HL-60 (cell line): ENCODE results near the gene BDH2.

Experiments
- DNase-seq, 2 experiments: peaks; one replicate each; pipeline ENCODE4 v3.0.0-alpha.2; 2010 to 2020; ENCODE audit warnings: low read depth in 1 of 2, low spot score in 1 of 2
- H3K27ac ChIP-seq: fragments of 250-450 bp; sonication (Bioruptor Pico); replicated peaks from 2 replicates; pipeline ENCODE4 v1.5.1; 2020; ENCODE audit warnings: mild to moderate bottlenecking, moderate library complexity
- H3K27me3 ChIP-seq: fragments of 250-450 bp; sonication (Bioruptor Pico); 2 replicates; pipeline ENCODE4 v1.5.1; 2021; ENCODE audit warnings: mild to moderate bottlenecking, moderate library complexity; ENCODE audit not compliant: insufficient read depth, poor library complexity, severe bottlenecking
- H3K4me3 ChIP-seq: replicated peaks from 2 replicates; pipeline ENCODE4 v1.5.1; 2011; ENCODE audit warnings: mild to moderate bottlenecking, control low read depth, low read length; ENCODE audit not compliant: insufficient read depth
- CTCF ChIP-seq: IDR thresholded peaks from one replicate; pipeline ENCODE4 v1.5.1; 2011; ENCODE audit warnings: low read length, control low read depth, inconsistent platforms; ENCODE audit not compliant: insufficient read depth
- GABPA ChIP-seq: IDR thresholded peaks from 2 replicates; pipeline ENCODE4 v1.6.1; 2012; ENCODE audit warnings: low read depth
- POLR2AphosphoS5 ChIP-seq: IDR thresholded peaks from 2 replicates; pipeline ENCODE4 v1.6.1; 2012; ENCODE audit warnings: low read depth
- SPI1 ChIP-seq: IDR thresholded peaks from 2 replicates; pipeline ENCODE4 v1.6.1; 2012; ENCODE audit warnings: low read depth, mild to moderate bottlenecking, borderline replicate concordance
- TF ChIP-seq, protein P1 (sequence below): IDR thresholded peaks from 2 replicates; pipeline ENCODE4 v1.6.1; 2012; ENCODE audit warnings: low read depth; ENCODE audit not compliant: insufficient replicate concordance

BDH2 gene

GRCh38 chr4:103123114-103123513 is 23.5 kb upstream of the BDH2 start:
- Histone ChIP-seq H3K4me3 (no peak overlapping the region), H3K27me3 (no peaks in the 10 kb centered on the region), H3K27ac (no peak overlapping the region)
- TF ChIP-seq, protein P1, sequence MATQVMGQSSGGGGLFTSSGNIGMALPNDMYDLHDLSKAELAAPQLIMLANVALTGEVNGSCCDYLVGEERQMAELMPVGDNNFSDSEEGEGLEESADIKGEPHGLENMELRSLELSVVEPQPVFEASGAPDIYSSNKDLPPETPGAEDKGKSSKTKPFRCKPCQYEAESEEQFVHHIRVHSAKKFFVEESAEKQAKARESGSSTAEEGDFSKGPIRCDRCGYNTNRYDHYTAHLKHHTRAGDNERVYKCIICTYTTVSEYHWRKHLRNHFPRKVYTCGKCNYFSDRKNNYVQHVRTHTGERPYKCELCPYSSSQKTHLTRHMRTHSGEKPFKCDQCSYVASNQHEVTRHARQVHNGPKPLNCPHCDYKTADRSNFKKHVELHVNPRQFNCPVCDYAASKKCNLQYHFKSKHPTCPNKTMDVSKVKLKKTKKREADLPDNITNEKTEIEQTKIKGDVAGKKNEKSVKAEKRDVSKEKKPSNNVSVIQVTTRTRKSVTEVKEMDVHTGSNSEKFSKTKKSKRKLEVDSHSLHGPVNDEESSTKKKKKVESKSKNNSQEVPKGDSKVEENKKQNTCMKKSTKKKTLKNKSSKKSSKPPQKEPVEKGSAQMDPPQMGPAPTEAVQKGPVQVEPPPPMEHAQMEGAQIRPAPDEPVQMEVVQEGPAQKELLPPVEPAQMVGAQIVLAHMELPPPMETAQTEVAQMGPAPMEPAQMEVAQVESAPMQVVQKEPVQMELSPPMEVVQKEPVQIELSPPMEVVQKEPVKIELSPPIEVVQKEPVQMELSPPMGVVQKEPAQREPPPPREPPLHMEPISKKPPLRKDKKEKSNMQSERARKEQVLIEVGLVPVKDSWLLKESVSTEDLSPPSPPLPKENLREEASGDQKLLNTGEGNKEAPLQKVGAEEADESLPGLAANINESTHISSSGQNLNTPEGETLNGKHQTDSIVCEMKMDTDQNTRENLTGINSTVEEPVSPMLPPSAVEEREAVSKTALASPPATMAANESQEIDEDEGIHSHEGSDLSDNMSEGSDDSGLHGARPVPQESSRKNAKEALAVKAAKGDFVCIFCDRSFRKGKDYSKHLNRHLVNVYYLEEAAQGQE: no peak
- no peak for TF ChIP-seq GABPA
- TF ChIP-seq CTCF: no peak
- no peak for TF ChIP-seq SPI1
- no peak for TF ChIP-seq POLR2AphosphoS5
- no peak for DNase-seq

GRCh38 chr4:103118166-103118565 is 18.5 kb upstream of the BDH2 start:
- TF ChIP-seq CTCF (no peak), POLR2AphosphoS5 (no peak), SPI1 (no peak), GABPA (no peak)
- TF ChIP-seq, protein P1: no peak
- Histone ChIP-seq H3K4me3 (no peak overlapping the region), H3K27ac (no peak overlapping the region), H3K27me3 (no peaks in the 10 kb centered on the region)
- no peak for DNase-seq

GRCh38 chr4:103111598-103111997 is 12.0 kb upstream of the BDH2 start:
- Histone ChIP-seq H3K27me3 (no peaks in the 10 kb centered on the region), H3K4me3 (no peak overlapping the region), H3K27ac (no peak overlapping the region)
- TF ChIP-seq SPI1 (no peak), CTCF (no peak), POLR2AphosphoS5 (no peak), GABPA (no peak)
- TF ChIP-seq, protein P1: no peak
- DNase-seq: no peak
